ENCODE data around the gene SUCLG1.

DNA sequence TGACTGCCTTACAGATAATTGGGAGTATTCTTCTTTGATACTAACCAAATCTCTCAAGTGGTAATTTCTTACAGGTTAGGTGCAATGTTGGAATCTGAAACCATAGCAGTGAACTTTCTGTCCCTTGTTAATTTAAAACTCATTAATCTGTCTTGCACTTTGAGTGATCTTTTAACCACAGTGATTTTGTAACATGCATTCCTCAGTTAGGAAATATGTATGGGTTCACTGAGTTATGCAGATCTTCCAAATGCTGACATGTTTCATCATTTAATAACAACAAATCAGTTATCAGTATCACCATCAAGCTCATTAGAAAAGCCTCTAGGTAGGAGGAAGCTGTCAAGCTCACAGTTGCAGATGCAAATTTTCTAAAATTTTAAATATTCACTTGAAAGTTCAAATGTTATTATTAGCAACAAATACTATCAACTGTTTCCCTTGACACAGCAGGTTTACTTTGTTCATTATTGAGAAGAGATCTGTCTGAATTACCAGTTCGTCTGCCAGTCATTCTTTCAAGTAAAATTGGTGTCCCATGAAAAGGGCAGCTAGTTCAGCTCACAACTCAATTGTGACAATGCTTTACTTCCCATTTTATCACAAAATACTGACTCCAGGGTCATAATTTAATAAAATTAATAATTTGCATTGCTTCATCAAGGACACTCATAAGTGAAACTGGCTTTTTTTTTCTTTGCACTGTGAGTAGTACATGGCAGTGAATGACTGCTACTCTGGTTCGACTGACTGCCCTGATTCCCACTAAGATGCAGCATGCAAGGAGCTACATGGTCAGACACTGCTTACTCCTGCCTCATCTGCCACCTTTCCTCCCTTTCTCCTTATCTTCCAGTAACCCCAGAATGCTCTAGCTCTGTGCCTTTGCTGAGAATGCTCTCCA lies 31.6 kb downstream of the SUCLG1 start:
- TF ChIP-seq, protein P1, sequence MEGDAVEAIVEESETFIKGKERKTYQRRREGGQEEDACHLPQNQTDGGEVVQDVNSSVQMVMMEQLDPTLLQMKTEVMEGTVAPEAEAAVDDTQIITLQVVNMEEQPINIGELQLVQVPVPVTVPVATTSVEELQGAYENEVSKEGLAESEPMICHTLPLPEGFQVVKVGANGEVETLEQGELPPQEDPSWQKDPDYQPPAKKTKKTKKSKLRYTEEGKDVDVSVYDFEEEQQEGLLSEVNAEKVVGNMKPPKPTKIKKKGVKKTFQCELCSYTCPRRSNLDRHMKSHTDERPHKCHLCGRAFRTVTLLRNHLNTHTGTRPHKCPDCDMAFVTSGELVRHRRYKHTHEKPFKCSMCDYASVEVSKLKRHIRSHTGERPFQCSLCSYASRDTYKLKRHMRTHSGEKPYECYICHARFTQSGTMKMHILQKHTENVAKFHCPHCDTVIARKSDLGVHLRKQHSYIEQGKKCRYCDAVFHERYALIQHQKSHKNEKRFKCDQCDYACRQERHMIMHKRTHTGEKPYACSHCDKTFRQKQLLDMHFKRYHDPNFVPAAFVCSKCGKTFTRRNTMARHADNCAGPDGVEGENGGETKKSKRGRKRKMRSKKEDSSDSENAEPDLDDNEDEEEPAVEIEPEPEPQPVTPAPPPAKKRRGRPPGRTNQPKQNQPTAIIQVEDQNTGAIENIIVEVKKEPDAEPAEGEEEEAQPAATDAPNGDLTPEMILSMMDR (IDR thresholded peaks at IDR 0.05) = no peak
- no peak for TF ChIP-seq ZFX (IDR thresholded peaks at IDR 0.05; ENCODE audit: borderline replicate concordance)
